ENCODE measurements around the gene DOCK10. TPM values are rescaled to one million over a fixed set of nuclear protein-coding genes. Genes with fewer than 3 reads are reported as not detected.

DOCK10 gene
- total and polyA plus RNA-seq, 9 of the 15 experiments (the other 6 are each of a cell fraction or from before 2014, with no cell fraction given), result 0.01 to 0.87 (median 0.18) TPM

- Histone ChIP-seq H3K79me2 (ENCODE audit: control insufficient read depth, insufficient read depth, low read length) (no peaks in the 10 kb centered on the region), H3K9me3 (replicated peaks; ENCODE audit: control insufficient read depth, insufficient read depth, low read depth, low read length) (no peaks in the 10 kb centered on the region), H3K4me1 (replicated peaks in 1 of 2; ENCODE audit: control insufficient read depth in 2 of 2, insufficient read depth in 2 of 2, low read length in 2 of 2) (no peaks in the 10 kb centered on the region), H3K4me2 (ENCODE audit: insufficient read depth, low read length) (no peak overlapping the region), H3K27ac (ENCODE audit: extremely low read depth, low read depth, low read length) (no peak overlapping the region), H3K4me3 (no peak overlapping the region), H3K9ac (ENCODE audit: insufficient read depth in 1 of 2, low read depth in 2 of 2, low read length in 2 of 2) (no peak overlapping the region), H3K9me1 (ENCODE audit: control insufficient read depth, insufficient read depth, low read length) (no peaks in the 10 kb centered on the region), H4K20me1 (replicated peaks; ENCODE audit: control insufficient read depth, insufficient read depth, low read length) (no peaks in the 10 kb centered on the region), H2AFZ (ENCODE audit: low read depth, low read length) (no peak overlapping the region), H3K27me3 (ENCODE audit: control insufficient read depth in 2 of 2, insufficient read depth in 2 of 2, low read length in 2 of 2) (no peaks in the 10 kb centered on the region), H3K36me3 (ENCODE audit: control insufficient read depth, insufficient read depth, low read length) (no peaks in the 10 kb centered on the region)
- POLR2A ChIA-PET, result no interaction called here
- CTCF ChIA-PET (ENCODE audit: low intra/inter-chr PET ratio), result no interaction called here
- 0% methylated on average over 1 of the region's 1 CpG for WGBS (ENCODE audit: insufficient coverage, low coverage, missing lambda C conversion rate)
- BruUV-seq (replicated peaks), result no TSS peak
- in situ Hi-C loops (cut with MboI) (no loop called here), intact Hi-C loops (cut with micrococcal nuclease) (no loop called here)
- no peak for ATAC-seq
- DNase-seq (ENCODE audit: extremely low read depth in 1 of 4, low spot score in 3 of 4), result no peak
- no peak for FAIRE-seq
- no peak for TF ChIP-seq HLTF (IDR thresholded peaks at IDR 0.05)
- no peak for TF ChIP-seq XRCC5 (IDR thresholded peaks at IDR 0.05; ENCODE audit: low read depth, low read length)
- TF ChIP-seq FUS (optimal IDR thresholded peaks at IDR 0.05; ENCODE audit: low read depth, low read length), result no peak
- no peak for TF ChIP-seq ZNF707 (CRISPR knock-in tag; conservative IDR thresholded peaks at IDR 0.05)
- TF ChIP-seq XRCC4 (IDR thresholded peaks at IDR 0.05; ENCODE audit: extremely low read depth, insufficient read depth, insufficient read length), result no peak
- no peak for TF ChIP-seq CSDE1 (IDR thresholded peaks at IDR 0.05)
- no peak for TF ChIP-seq CHD7 (IDR thresholded peaks at IDR 0.05; ENCODE audit: low read depth, low read length)
- no peak for TF ChIP-seq ARID3B (CRISPR knock-in tag; IDR thresholded peaks at IDR 0.05; ENCODE audit: borderline replicate concordance)
- no peak for TF ChIP-seq POLR2AphosphoS2 (IDR thresholded peaks at IDR 0.05; ENCODE audit: low read length)
Measured at GRCh38 chr2:225069966-225070365, 27.7 kb upstream of the DOCK10 start.

Data from K562 (cell line).